ENCODE data around the gene RNASE9.
"Not testable (repeated sequence)": the region's sequence is repeated elsewhere in the genome, so short reads cannot be mapped to it uniquely, and the experiment has no call there.

The RNASE9 gene

GRCh38 chr14:20572382-20572990, 11.6 kb upstream of the RNASE9 start:
- not testable (repeated sequence) for DNase-seq

GRCh38 chr14:20570720-20571119, 9.9 kb upstream of the RNASE9 start:
- DNase-seq = not testable (repeated sequence)

- DNase-seq = not testable (repeated sequence)
Measured at GRCh38 chr14:20569865-20570264, 9.0 kb upstream of the RNASE9 start.

GRCh38 chr14:20569066-20569465, 8.2 kb upstream of the RNASE9 start:
- DNase-seq = no peak

GRCh38 chr14:20568393-20568792, 7.5 kb upstream of the RNASE9 start:
- DNase-seq = no peak

- DNase-seq = not testable (repeated sequence)
Measured at GRCh38 chr14:20567199-20567598, 6.4 kb upstream of the RNASE9 start.

- DNase-seq = no peak
Measured at GRCh38 chr14:20564501-20564997, 3.7 kb upstream of the RNASE9 start.

- DNase-seq = no peak
Measured at GRCh38 chr14:20563971-20564370, 3.1 kb upstream of the RNASE9 start.

- DNase-seq = no peak
Measured at GRCh38 chr14:20559461-20559904, 1.4 kb downstream of the RNASE9 start.

- DNase-seq = no peak
Measured at GRCh38 chr14:20557212-20557542, 3.7 kb downstream of the RNASE9 start.

- DNase-seq = no peak
Measured at GRCh38 chr14:20556500-20557211, 4.2 kb downstream of the RNASE9 start.

GRCh38 chr14:20555845-20556244, 5.0 kb downstream of the RNASE9 start:
- DNase-seq = no peak

- no peak for DNase-seq
Measured at GRCh38 chr14:20553024-20553423, 7.8 kb downstream of the RNASE9 start.

- no peak for DNase-seq
Measured at GRCh38 chr14:20551606-20552005, 9.2 kb downstream of the RNASE9 start.

- no peak for DNase-seq
Measured at GRCh38 chr14:20550926-20551325, 9.9 kb downstream of the RNASE9 start.

GRCh38 chr14:20548414-20549158, 12.3 kb downstream of the RNASE9 start:
- DNase-seq = no peak

GRCh38 chr14:20546877-20547276, 14.0 kb downstream of the RNASE9 start:
- DNase-seq = no peak

GRCh38 chr14:20539906-20540305, 20.9 kb downstream of the RNASE9 start:
- DNase-seq = no peak

GRCh38 chr14:20530771-20531571, 29.9 kb downstream of the RNASE9 start:
- peak; percentile 77 for DNase-seq

GRCh38 chr14:20529806-20530205, 31.0 kb downstream of the RNASE9 start:
- DNase-seq = no peak

- DNase-seq = no peak
Measured at GRCh38 chr14:20524027-20524426, 36.8 kb downstream of the RNASE9 start.

GRCh38 chr14:20522332-20522731, 38.5 kb downstream of the RNASE9 start:
- no peak for DNase-seq

- DNase-seq = no peak
Measured at GRCh38 chr14:20516921-20517320, 43.9 kb downstream of the RNASE9 start.
